ENCODE results near the gene GALNT9.
A peak's percentile ranks its signal among the peaks of the same experiment; 100 is the strongest.
"Not testable (repeated sequence)": the region's sequence is repeated elsewhere in the genome, so short reads cannot be mapped to it uniquely, and the experiment has no call there.

Gene GALNT9

DNA sequence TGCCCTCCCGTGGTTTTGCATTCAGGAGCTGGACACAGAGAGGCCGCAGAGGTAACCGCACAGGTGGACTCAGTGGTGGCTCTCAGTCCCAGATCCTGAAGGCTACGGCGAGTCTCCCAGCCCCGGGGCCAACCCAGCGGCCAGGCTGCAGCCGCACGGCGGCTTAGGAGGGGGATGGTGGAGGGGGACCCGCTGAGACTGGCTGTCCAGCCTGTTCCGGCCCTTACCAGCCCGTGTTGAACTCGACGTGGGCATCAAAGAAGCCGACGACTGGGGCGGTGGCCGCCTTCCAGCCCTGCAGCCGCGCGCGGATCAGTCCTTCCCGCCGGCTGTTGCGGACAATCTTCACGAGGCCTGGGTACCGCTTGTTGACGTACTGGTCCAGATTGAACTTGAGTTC is 68.7 kb downstream of the GALNT9 start:
- no peak for ATAC-seq (replicated peaks)
- DNase-seq, result no peak
- no peaks in the 10 kb centered on the region for H3K36me3 Mint-ChIP-seq (ENCODE audit: insufficient read depth)
- no peaks in the 10 kb centered on the region for H3K9me3 Mint-ChIP-seq
- H3K4me1 Mint-ChIP-seq (ENCODE audit: low read depth in 2 of 2), result no peaks in the 10 kb centered on the region
- H3K27me3 Mint-ChIP-seq, result peaks cover 21 to 51% of the 10 kb centered on the region in 2 donors
- no peak overlapping the region for H3K27ac Mint-ChIP-seq
- H3K4me3 Mint-ChIP-seq, result no peak overlapping the region

DNA sequence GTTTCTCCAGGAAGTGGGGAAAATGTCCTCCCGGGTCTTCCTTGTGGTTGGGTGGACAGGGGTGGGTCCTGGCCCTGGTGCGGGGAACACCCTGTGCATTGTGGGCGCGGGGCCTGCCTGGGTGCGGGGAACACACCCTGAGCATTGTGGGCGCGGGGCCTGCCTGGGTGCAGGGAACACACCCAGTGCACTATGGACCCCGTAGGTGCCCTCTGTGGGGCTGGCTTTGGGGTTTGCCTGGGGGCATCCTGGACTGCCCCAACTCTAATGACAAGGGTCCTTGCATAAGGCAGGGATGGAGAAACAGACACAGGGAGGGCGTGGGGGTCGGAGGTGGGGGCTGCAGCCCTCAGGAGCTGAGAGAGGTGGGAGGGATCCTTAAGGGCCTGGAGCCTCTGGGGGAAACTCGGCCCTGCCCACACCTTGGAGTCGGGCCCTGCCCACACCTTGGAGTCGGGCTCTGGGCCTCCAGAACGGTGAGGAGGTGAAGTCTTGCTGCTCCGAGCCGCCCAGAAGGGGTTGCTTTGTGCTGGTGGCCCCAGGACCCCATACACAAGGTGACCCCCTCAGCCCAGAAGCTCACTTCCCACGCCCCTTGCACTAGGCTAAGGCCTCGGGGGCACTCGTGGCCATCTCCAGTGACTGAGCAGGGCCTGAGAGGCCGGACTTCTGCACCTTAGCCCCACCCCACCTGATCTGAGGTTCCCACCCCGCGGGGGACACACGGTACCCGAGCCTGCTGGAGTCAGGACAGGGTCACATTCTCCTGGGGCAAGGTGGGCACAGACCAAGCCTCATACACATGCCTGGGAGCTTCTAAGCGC is 69.3 kb downstream of the GALNT9 start:
- DNase-seq, result no peak
- Mint-ChIP-seq H3K36me3 (ENCODE audit: insufficient read depth) (no peaks in the 10 kb centered on the region), H3K9me3 (no peaks in the 10 kb centered on the region), H3K4me3 (no peak overlapping the region), H3K27me3 (peaks cover 21 to 53% of the 10 kb centered on the region in 2 donors), H3K27ac (no peak overlapping the region), H3K4me1 (ENCODE audit: low read depth in 2 of 2) (no peaks in the 10 kb centered on the region)
- ATAC-seq (replicated peaks), result no peak

DNA sequence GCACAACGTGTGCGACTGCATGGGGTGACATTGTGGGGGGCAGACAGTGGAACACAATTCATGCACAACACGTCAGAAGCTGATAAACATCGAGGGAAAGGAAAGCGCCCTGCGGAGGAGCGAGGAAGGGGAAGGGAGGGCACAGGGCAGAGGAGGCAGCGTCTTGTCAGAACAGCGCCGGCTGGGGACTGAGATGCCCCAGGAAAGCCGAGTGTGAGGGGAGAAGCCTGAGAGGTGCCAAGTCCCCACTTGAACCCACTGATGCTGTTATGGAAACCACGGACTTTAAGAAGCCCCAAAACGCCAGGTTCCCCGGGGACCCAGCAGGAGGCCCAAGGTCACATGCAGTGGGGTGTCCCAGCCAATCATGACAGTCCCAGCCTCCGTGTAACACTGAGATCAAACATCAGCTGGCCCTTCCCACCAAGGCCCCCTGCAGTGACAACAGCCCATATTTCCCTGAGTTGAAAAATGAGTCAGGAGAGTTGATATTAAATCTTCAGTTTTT is 70.0 kb downstream of the GALNT9 start:
- no peak overlapping the region for H3K4me3 Mint-ChIP-seq
- H3K27ac Mint-ChIP-seq, result peak overlapping the region in 1 of 2 donors; percentile 31
- no peak for DNase-seq
- ATAC-seq (replicated peaks), result no peak
- H3K9me3 Mint-ChIP-seq, result no peaks in the 10 kb centered on the region
- H3K36me3 Mint-ChIP-seq (ENCODE audit: insufficient read depth), result no peaks in the 10 kb centered on the region
- no peaks in the 10 kb centered on the region for H3K4me1 Mint-ChIP-seq (ENCODE audit: low read depth in 2 of 2)
- H3K27me3 Mint-ChIP-seq, result peaks cover 21 to 53% of the 10 kb centered on the region in 2 donors

DNA sequence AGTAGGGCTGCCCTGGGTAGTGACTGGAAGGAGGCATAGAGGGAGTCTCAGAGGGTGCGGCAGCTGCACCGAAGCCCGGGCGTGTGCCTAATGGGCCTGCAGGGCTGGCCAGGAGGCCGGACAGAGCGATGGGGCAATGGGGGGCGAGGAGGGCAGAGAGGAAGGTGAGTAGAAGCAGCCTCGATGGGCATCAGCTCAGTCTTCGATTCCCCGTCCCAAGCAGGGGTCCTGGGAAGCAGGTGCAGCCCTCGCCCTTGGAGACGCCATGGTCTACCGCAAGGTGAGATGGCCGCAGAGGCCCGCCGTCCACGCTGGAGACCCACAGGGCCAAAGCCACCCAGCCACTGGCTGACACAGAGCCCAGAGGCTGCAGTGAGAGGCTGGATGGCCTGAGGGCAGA is 70.8 kb downstream of the GALNT9 start:
- H3K9me3 Mint-ChIP-seq, result no peaks in the 10 kb centered on the region
- H3K36me3 Mint-ChIP-seq (ENCODE audit: insufficient read depth), result no peaks in the 10 kb centered on the region
- H3K4me1 Mint-ChIP-seq (ENCODE audit: low read depth in 2 of 2), result no peaks in the 10 kb centered on the region
- ATAC-seq (replicated peaks) (no peak), DNase-seq (no peak)
- H3K27me3 Mint-ChIP-seq, result peaks cover 21 to 53% of the 10 kb centered on the region in 2 donors
- H3K4me3 Mint-ChIP-seq, result no peak overlapping the region
- no peak overlapping the region for H3K27ac Mint-ChIP-seq

DNA sequence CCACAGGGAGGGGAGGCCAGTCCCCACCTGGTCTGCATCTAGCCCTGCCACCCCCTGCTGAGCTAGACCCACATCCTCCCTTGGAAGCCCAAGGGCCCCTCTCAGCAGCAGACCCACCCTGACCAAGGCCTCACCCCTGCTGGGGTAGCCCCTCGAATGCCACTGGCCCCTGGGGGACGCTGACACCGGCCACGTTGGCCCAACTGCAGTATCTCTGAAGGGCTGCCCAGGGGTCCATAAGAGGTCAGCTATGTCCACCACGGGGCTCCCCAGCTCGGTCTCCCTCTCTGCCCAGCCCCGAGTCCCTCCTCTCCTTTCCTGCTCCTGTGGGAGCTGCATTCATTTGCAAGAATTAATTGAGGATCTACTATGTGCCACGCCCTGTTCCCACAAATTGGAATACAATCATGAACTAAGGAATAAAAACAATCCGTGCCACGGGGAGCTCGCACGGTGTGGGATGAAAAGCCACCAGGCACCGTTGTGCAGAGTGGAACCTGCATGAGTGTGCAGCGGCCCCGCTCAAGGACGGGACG is 71.4 kb downstream of the GALNT9 start:
- no peaks in the 10 kb centered on the region for H3K4me1 Mint-ChIP-seq (ENCODE audit: low read depth in 2 of 2)
- H3K36me3 Mint-ChIP-seq (ENCODE audit: insufficient read depth), result no peaks in the 10 kb centered on the region
- DNase-seq, result no peak
- H3K27ac Mint-ChIP-seq, result no peak overlapping the region
- no peak for ATAC-seq (replicated peaks)
- no peak overlapping the region for H3K4me3 Mint-ChIP-seq
- H3K9me3 Mint-ChIP-seq, result no peaks in the 10 kb centered on the region
- peaks cover 21 to 53% of the 10 kb centered on the region in 2 donors for H3K27me3 Mint-ChIP-seq

DNA sequence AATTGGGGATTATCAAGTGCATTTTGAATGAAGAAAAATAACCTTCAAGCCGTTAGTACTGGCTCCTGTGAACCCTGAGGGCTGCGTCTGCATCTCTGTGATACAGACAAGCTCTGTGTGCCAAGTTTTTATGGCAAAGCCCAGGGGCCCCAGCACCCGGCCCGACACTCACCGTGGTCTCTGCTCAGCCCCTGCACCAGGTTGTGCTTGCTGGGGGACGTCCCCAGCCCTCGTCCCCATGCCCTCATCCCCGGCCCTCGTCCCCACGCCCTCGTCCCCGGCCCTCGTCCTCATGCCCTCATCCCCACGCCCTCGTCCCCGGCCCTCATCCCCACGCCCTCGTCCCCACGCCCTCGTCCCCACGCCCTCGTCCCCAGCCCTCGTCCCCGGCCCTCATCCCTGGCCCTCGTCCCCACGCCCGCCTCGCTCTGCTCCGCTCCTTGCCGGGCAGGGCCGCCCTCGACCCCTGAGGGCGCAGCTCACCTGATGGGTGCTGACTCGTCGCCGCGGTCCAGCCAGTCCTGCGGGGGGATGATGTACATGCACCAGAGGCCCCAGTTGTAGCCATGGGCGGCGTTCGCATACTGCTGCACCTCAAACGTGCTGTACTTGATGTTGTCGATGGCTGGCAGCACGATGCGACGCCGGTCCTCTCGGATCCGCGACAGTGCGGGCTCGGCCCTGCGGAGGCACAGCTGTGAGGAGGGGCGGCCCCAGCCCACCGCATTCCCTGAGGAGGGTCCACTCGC is 72.0 kb downstream of the GALNT9 start:
- Mint-ChIP-seq H3K4me3 (no peak overlapping the region), H3K27me3 (peaks cover 21 to 53% of the 10 kb centered on the region in 2 donors), H3K9me3 (no peaks in the 10 kb centered on the region), H3K27ac (no peak overlapping the region), H3K4me1 (ENCODE audit: low read depth in 2 of 2) (no peaks in the 10 kb centered on the region), H3K36me3 (ENCODE audit: insufficient read depth) (no peaks in the 10 kb centered on the region)
- DNase-seq (no peak), ATAC-seq (replicated peaks) (no peak)

DNA sequence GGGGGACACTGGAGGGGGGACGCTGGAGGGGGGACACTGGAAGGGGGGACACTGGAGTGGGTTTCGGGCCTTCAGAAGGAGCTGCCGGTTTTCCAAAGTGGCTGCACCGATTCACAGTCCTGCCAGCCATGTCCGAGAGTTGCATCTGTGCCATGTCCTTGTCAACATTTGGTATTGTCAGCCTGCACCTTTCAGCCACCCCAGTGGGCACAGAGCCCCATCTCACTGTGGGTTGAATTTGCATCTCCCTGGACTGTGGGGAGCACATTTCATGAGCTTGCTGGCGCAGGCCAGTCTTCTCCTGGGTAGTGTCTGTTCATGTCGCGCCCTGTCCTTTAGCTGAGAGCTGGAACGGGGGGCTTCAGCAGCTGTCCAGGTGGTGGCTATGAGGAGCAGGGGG is 72.7 kb downstream of the GALNT9 start:
- Mint-ChIP-seq H3K4me3 (no peak overlapping the region), H3K9me3 (no peaks in the 10 kb centered on the region), H3K27me3 (peaks cover 20 to 48% of the 10 kb centered on the region in 2 donors), H3K36me3 (ENCODE audit: insufficient read depth) (no peaks in the 10 kb centered on the region), H3K4me1 (ENCODE audit: low read depth in 2 of 2) (no peaks in the 10 kb centered on the region), H3K27ac (no peak overlapping the region)
- ATAC-seq (replicated peaks), result no peak
- no peak for DNase-seq

DNA sequence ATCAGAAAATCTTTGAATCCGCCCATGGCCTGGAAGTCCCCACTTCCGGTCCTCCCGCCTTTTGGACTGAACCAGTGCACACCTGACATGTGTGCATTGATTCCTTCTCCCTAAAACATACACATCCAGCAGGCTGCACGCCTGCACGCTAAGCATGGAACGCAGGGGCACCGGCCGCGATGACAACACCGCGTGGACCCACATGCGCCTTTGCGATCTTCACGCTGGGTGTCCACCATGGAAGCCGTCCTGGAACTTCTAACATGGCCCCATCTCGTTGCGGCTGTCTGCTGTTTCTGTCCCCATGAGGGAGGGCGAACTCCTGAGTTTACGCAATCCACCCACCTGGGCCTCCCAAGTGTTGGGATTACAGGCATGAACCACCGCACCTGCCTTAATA is 73.7 kb downstream of the GALNT9 start:
- Mint-ChIP-seq H3K27ac (no peak overlapping the region), H3K9me3 (no peaks in the 10 kb centered on the region), H3K27me3 (peaks cover 11 to 38% of the 10 kb centered on the region in 2 donors), H3K4me1 (ENCODE audit: low read depth in 2 of 2) (no peaks in the 10 kb centered on the region), H3K4me3 (no peak overlapping the region), H3K36me3 (ENCODE audit: insufficient read depth) (no peaks in the 10 kb centered on the region)
- DNase-seq (no peak), ATAC-seq (replicated peaks) (no peak)

DNA sequence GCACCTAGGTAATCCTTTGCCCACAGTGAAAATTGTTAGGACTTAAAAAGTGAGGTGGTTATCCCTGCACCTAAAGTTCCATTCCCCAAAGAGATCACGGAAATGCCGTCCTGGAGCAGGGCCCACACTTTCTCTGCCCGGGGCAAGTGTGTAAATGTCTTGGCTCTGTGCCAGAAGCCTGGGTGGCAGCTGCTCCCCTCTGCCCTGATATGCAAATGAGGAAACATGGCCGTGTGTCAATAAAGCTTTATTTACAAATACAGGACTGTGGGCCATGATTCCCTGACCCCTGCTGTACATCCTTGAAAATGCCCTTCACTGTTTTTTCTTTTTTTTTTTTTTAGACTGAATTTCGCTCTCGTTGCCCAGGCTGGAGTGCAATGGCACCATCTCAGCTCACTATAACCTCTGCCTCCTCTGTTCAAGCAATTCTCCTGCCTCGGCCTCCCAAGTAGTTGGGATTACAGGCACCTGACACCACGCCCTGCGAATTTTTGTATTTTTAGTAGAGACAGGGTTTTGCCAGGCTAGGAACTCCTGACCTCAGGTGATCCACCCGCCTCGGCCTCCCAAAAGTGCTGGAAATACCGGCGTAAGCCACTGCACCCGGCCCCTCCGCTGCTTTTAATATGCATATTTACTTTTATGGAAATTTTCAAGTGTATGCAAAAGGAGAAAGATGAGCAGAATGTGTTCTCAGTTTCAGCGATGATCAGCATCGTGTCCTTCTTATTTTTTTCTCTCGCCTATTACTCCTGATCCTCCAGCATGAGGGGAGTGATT is 75.5 kb downstream of the GALNT9 start:
- H3K27ac Mint-ChIP-seq, result no peak overlapping the region
- H3K36me3 Mint-ChIP-seq (ENCODE audit: insufficient read depth), result no peaks in the 10 kb centered on the region
- DNase-seq, result no peak
- H3K27me3 Mint-ChIP-seq, result peaks cover 11 to 43% of the 10 kb centered on the region in 2 donors
- no peak overlapping the region for H3K4me3 Mint-ChIP-seq
- no peaks in the 10 kb centered on the region for H3K4me1 Mint-ChIP-seq (ENCODE audit: low read depth in 2 of 2)
- no peak for ATAC-seq (replicated peaks)
- H3K9me3 Mint-ChIP-seq, result no peaks in the 10 kb centered on the region

DNA sequence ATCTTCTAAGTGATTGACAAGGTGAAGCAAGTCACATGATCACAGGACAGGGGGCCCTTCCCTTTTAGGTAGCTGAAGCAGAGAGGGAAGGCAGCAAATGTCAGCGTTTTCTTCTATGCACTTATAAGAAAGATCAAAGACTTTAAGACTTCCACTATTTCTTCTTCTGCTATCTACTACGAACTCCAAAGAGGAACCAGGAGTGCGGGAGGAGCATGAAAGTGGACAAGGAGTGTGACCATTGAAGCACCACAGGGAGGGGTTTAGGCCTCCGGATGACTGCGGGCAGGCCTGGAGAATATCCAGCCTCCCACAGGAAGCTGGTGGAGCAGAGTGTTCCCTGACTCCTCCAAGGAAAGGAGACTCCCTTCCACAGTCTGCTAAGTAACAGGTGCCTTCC is 76.4 kb downstream of the GALNT9 start:
- DNase-seq; H3K4me1 Mint-ChIP-seq (ENCODE audit: low read depth in 2 of 2); H3K27ac Mint-ChIP-seq; H3K36me3 Mint-ChIP-seq (ENCODE audit: insufficient read depth); ATAC-seq (replicated peaks); H3K9me3 Mint-ChIP-seq; H3K4me3 Mint-ChIP-seq: not testable (repeated sequence)
- peaks cover 6 to 43% of the 10 kb centered on the region in 2 donors for H3K27me3 Mint-ChIP-seq

DNA sequence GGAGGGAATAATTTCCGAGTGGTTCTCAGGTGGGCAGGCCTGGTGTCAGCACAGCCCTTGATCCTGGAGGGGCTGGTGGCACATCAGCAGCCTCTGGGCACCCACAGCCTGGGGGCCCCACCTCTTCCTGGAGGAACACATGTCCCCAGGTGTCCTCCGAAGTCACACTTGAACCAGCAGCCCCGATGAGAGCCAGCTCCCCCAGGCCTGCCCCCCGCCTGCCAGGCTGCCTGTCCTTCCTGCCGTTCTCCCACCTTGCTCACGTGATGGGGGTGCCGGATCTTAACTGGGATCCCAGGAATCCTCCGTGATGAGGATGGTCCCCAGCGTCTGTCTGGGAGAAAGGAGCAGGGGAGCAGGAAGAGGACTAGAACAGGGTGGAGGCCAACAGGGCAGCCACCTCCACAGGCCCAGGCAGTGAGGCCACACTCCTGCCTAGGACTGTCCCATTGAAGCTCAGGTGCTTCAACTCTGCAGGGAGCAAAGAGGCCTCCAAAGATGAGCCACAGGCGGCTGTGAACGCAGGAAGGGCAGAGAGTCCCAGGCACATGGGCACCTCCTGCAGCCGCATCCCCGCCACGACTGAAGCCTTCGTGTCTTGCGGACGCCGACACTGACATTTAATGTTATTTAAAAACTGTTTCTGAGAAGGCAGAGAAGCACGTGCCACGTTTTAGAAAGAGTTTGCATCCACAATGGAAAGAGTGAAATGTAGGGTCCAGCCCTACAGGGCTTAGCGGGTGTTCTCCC is 77.5 kb downstream of the GALNT9 start:
- no peak for DNase-seq
- H3K27me3 Mint-ChIP-seq, result peaks cover 4 to 47% of the 10 kb centered on the region in 2 donors
- ATAC-seq (replicated peaks), result no peak
- H3K4me1 Mint-ChIP-seq (ENCODE audit: low read depth in 2 of 2), result no peaks in the 10 kb centered on the region
- no peak overlapping the region for H3K4me3 Mint-ChIP-seq
- H3K36me3 Mint-ChIP-seq (ENCODE audit: insufficient read depth), result no peaks in the 10 kb centered on the region
- H3K9me3 Mint-ChIP-seq, result no peaks in the 10 kb centered on the region
- no peak overlapping the region for H3K27ac Mint-ChIP-seq

DNA sequence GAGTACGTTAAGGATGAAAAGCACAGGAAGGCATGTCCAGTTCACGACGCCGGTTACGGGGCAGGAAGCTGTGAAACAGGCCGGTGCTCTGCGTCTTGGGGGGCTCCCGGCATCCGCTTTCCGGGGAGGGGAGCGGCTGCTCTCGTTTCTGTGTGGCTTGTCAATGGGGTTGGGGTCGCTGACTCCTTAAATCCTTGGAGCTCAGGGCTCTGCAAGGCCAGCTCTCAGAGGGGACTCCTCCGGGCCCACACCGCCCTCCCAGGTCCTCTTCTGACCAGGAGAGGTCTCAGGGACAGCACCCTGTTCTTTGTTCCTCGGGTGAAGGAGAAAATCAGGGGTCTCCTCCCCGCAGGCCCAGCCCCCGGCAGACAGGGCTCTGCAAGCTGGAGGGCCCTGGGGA is 78.1 kb downstream of the GALNT9 start:
- Mint-ChIP-seq H3K36me3 (ENCODE audit: insufficient read depth) (no peaks in the 10 kb centered on the region), H3K27ac (no peak overlapping the region), H3K4me3 (no peak overlapping the region), H3K9me3 (no peaks in the 10 kb centered on the region), H3K27me3 (peaks cover 4 to 41% of the 10 kb centered on the region in 2 donors), H3K4me1 (ENCODE audit: low read depth in 2 of 2) (no peaks in the 10 kb centered on the region)
- ATAC-seq (replicated peaks) (no peak), DNase-seq (no peak)

DNA sequence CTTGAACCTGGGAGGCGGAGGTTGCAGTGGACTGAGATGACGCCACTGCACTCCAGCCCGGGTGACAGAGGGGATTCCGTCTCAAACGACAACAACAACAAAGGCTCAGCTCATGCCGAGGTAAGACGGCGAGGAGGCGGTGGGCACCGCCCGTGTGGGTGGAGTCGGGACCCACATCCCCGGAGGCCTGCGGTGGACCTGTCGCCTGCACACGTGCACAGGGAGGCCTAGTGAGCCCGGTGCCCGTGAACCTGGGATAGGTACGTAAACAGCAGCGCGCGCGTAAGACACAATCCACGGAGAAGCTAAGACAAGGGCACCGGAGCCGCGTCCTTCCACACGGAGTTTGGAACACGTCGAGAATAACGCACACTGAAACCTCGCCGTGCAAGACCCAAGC is 78.7 kb downstream of the GALNT9 start:
- Mint-ChIP-seq H3K27me3 (peaks cover 0 to 35% of the 10 kb centered on the region in 2 donors), H3K4me1 (ENCODE audit: low read depth in 2 of 2) (no peaks in the 10 kb centered on the region), H3K27ac (no peak overlapping the region), H3K9me3 (no peaks in the 10 kb centered on the region), H3K36me3 (ENCODE audit: insufficient read depth) (no peaks in the 10 kb centered on the region), H3K4me3 (no peak overlapping the region)
- no peak for DNase-seq
- ATAC-seq (replicated peaks), result no peak
